Liver (tissue), 9 donors: ENCODE results near the gene SYK. TPM values are rescaled to one million over a fixed set of nuclear protein-coding genes. Genes with fewer than 3 reads are reported as not detected.

ENCODE experiments used
- DNase-seq: peaks from one replicate; pipeline ENCODE4 v3.0.0-alpha.2; 2017; ENCODE audit warnings: low spot score
- H3K27ac ChIP-seq, 2 donors: one replicate each; pipeline ENCODE4 v1.7.0; 2013; ENCODE audit warnings: inconsistent platforms in 2 of 2, low read length in 2 of 2, control low read depth in 1 of 2, low read depth in 1 of 2, mild to moderate bottlenecking in 1 of 2
- H3K27me3 ChIP-seq, 4 donors: one replicate each; pipeline versions ENCODE4 v1.6.1 to v1.7.0; 2013; ENCODE audit warnings: low read length in 3 of 4, inconsistent platforms in 1 of 4, mild to moderate bottlenecking in 1 of 4, moderate library complexity in 1 of 4; ENCODE audit not compliant: control insufficient read depth in 4 of 4, insufficient read depth in 4 of 4
- H3K36me3 ChIP-seq, 4 donors: one replicate each; pipeline versions ENCODE4 v1.6.1 to v1.7.0; 2013; ENCODE audit warnings: low read length in 3 of 4, mild to moderate bottlenecking in 3 of 4, low read depth in 1 of 4, moderate library complexity in 1 of 4; ENCODE audit not compliant: control insufficient read depth in 4 of 4, insufficient read depth in 3 of 4
- H3K4me1 ChIP-seq, 4 donors: one replicate each; pipeline versions ENCODE4 v1.6.1 to v1.7.0; 2013; ENCODE audit warnings: low read length in 3 of 4, mild to moderate bottlenecking in 3 of 4, moderate library complexity in 1 of 4; ENCODE audit not compliant: control insufficient read depth in 4 of 4, insufficient read depth in 4 of 4
- H3K4me3 ChIP-seq, 3 donors: one replicate each; pipeline versions ENCODE4 v1.6.1 to v1.7.0; 2013; ENCODE audit warnings: low read length in 3 of 3, control low read depth in 1 of 3, low read depth in 1 of 3, mild to moderate bottlenecking in 1 of 3
- H3K9ac ChIP-seq, 2 donors: one replicate each; pipeline ENCODE4 v1.7.0; 2013; ENCODE audit warnings: low read length in 2 of 2, mild to moderate bottlenecking in 2 of 2, moderate library complexity in 2 of 2, control low read depth in 1 of 2, low read depth in 1 of 2
- H3K9me3 ChIP-seq, 4 donors: one replicate each; pipeline versions ENCODE4 v1.6.1 to v1.7.0; 2013; ENCODE audit warnings: low read length in 3 of 4; ENCODE audit not compliant: control insufficient read depth in 4 of 4
- ATF3 ChIP-seq: IDR thresholded peaks from 2 replicates; pipeline ENCODE4 v1.6.1; 2016; ENCODE audit warnings: antibody characterized with exemption
- CTCF ChIP-seq: fragments of 150-350 bp; IDR thresholded peaks from 2 replicates; pipeline ENCODE4 v1.5.1; 2017; ENCODE audit warnings: improper control_type of control experiment, low read depth, low read length; ENCODE audit not compliant: missing input control
- FOXA1 ChIP-seq: IDR thresholded peaks from 2 replicates; pipeline ENCODE4 v1.6.1; 2016; ENCODE audit warnings: antibody characterized with exemption
- GABPA ChIP-seq, 2 donors: IDR thresholded peaks in 1 of 2; conservative IDR thresholded peaks in 1 of 2; 2 replicates each; pipeline ENCODE4 v1.6.1; 2016; ENCODE audit warnings: antibody characterized with exemption in 2 of 2, mild to moderate bottlenecking in 1 of 2, moderate library complexity in 1 of 2
- HNF4A ChIP-seq, 2 donors: conservative IDR thresholded peaks; 2 replicates each; pipeline ENCODE4 v1.6.1; 2016; ENCODE audit warnings: antibody characterized with exemption in 2 of 2, mild to moderate bottlenecking in 2 of 2
- HNF4G ChIP-seq: IDR thresholded peaks from 2 replicates; pipeline ENCODE4 v1.6.1; 2016; ENCODE audit warnings: antibody characterized with exemption
- JUND ChIP-seq, 2 donors: IDR thresholded peaks; 2 replicates each; pipeline ENCODE4 v1.6.1; 2016; ENCODE audit warnings: antibody characterized with exemption in 2 of 2
- MAX ChIP-seq: IDR thresholded peaks from 2 replicates; pipeline ENCODE4 v1.6.1; 2016; ENCODE audit warnings: antibody characterized with exemption
- NR2F2 ChIP-seq: IDR thresholded peaks from 2 replicates; pipeline ENCODE4 v1.6.1; 2016; ENCODE audit warnings: antibody characterized with exemption
- REST ChIP-seq: IDR thresholded peaks from 2 replicates; pipeline ENCODE4 v1.6.1; 2016; ENCODE audit warnings: antibody characterized with exemption, mild to moderate bottlenecking
- RXRA ChIP-seq, 2 donors: IDR thresholded peaks; 2 replicates each; pipeline ENCODE4 v1.6.1; 2017 to 2018; ENCODE audit warnings: antibody characterized with exemption in 2 of 2, mild to moderate bottlenecking in 1 of 2
- SP1 ChIP-seq: IDR thresholded peaks from 2 replicates; pipeline ENCODE4 v1.6.1; 2018; ENCODE audit warnings: antibody characterized with exemption, mild to moderate bottlenecking
- TAF1 ChIP-seq: conservative IDR thresholded peaks from 2 replicates; pipeline ENCODE4 v1.6.1; 2016; ENCODE audit warnings: antibody characterized with exemption, mild to moderate bottlenecking
- YY1 ChIP-seq: IDR thresholded peaks from 2 replicates; pipeline ENCODE4 v1.6.1; 2016; ENCODE audit warnings: antibody characterized with exemption, mild to moderate bottlenecking
- ZBTB33 ChIP-seq: IDR thresholded peaks from 2 replicates; pipeline ENCODE4 v1.6.1; 2016; ENCODE audit warnings: antibody characterized with exemption
- WGBS: extraction: QIAGEN DNeasy Blood & Tissue Kit; methylation state at CpG from one replicate; pipeline ENCODE4 v1.1.7; 2013; 5-methylcytosine and 5-hydroxymethylcytosine counted together
- polyA plus RNA-seq, 2 donors: library from polyadenylated mRNA; stranded (reverse) in 1 of 2; unstranded in 1 of 2; fragments of 200-250 nt in 1 of 2; fragments of >200 nt in 1 of 2; fragmentation: Nextera tagmentation in 1 of 2; extraction: Ambion mirVana in 1 of 2; gene quantifications; one replicate each; pipeline versions ENCODE4 v1.2.1 to v1.2.3, GENCODE V29; 2013 to 2015
- total RNA-seq, 2 donors: library from RNA; depleted of rRNA; stranded (reverse); fragments of >200 nt; gene quantifications; one replicate each; pipeline ENCODE4 v1.2.3, GENCODE V29; 2014
- donor health status: healthy.
- donor health status: healthy.
- donor health status: healthy.
- donor health status: healthy.
- donor health status: healthy.

SYK gene
- total and polyA plus RNA-seq, 4 donors: 2.0 to 15.4 (median 4.1) TPM

GRCh38 chr9:90903766-90904424 is 102.3 kb downstream of the SYK start:
- 79% methylated on average over 11 of the region's 11 CpGs for WGBS
- no peaks in the 10 kb centered on the region for H3K27me3 ChIP-seq
- no peaks in the 10 kb centered on the region for H3K9me3 ChIP-seq
- H3K27ac ChIP-seq: no peak overlapping the region
- H3K4me3 ChIP-seq: no peak overlapping the region
- H3K4me1 ChIP-seq: no peaks in the 10 kb centered on the region
- H3K9ac ChIP-seq: no peak overlapping the region
- H3K36me3 ChIP-seq: no peaks in the 10 kb centered on the region
- DNase-seq: no peak
- TF ChIP-seq ATF3 (no peak), REST (no peak), TAF1 (no peak), HNF4G (no peak), MAX (no peak), NR2F2 (no peak), RXRA (IDR thresholded peaks at IDR 0.05) (no peak), SP1 (no peak), FOXA1 (no peak)

GRCh38 chr9:90904706-90905478 is 103.3 kb downstream of the SYK start:
- Histone ChIP-seq H3K27me3 (no peaks in the 10 kb centered on the region), H3K36me3 (no peaks in the 10 kb centered on the region), H3K4me1 (no peaks in the 10 kb centered on the region), H3K9ac (no peak overlapping the region), H3K27ac (no peak overlapping the region), H3K9me3 (no peaks in the 10 kb centered on the region), H3K4me3 (no peak overlapping the region)
- no peak for TF ChIP-seq YY1
- TF ChIP-seq CTCF: no peak
- no peak for TF ChIP-seq REST
- no peak for TF ChIP-seq SP1
- TF ChIP-seq GABPA (IDR thresholded peaks at IDR 0.05 in 1 of 2, conservative IDR thresholded peaks at IDR 0.05 in 1 of 2): no peak
- no peak for TF ChIP-seq ZBTB33
- no peak for TF ChIP-seq RXRA (IDR thresholded peaks at IDR 0.05)
- TF ChIP-seq MAX: no peak
- no peak for TF ChIP-seq JUND (IDR thresholded peaks at IDR 0.05)
- TF ChIP-seq HNF4A (conservative IDR thresholded peaks at IDR 0.05): no peak
- WGBS: 79% methylated on average over 12 of the region's 12 CpGs
- DNase-seq: no peak
